ENCODE measurements around the gene IL22RA2.

IL22RA2 gene

DNA sequence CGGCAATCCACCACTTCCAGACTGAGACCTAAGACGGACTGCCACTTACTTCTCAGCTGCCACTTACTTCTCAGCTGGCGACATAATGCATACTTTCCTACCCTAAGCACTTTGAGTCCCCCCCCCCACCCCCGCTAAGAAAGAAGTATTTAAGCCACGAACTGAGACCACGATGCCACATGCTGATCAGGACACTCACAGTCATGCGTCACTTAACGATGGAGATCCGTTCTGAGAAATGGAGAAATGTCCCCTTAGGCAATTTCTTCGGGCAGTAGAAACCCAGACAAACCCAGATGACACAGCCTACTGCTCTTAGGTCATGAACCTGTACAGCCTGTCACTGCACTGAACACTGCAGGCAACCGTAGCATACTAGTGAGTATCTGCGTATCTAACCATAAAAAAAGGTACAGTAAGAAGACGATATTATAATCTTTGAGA lies 45.1 kb upstream of the IL22RA2 start:
- no peaks in the 10 kb centered on the region for H3K9me3 ChIP-seq (ENCODE audit: control insufficient read depth, insufficient read depth, low read depth, low read length)
- H3K4me1 ChIP-seq (ENCODE audit: control insufficient read depth, insufficient read depth, low read length) = peaks cover 10% of the 10 kb centered on the region
- POLR2A ChIA-PET = no interaction called here
- H3K4me3 ChIP-seq (ENCODE audit: low read depth, low read length) = peak overlapping the region; percentile 89
- TF ChIP-seq ZIC2 (tag by site-specific recombination; IDR thresholded peaks at IDR 0.05) = 0 out of 2 replicates have a peak, but pooled peaks have one; percentile 4
- TF ChIP-seq, protein P1, sequence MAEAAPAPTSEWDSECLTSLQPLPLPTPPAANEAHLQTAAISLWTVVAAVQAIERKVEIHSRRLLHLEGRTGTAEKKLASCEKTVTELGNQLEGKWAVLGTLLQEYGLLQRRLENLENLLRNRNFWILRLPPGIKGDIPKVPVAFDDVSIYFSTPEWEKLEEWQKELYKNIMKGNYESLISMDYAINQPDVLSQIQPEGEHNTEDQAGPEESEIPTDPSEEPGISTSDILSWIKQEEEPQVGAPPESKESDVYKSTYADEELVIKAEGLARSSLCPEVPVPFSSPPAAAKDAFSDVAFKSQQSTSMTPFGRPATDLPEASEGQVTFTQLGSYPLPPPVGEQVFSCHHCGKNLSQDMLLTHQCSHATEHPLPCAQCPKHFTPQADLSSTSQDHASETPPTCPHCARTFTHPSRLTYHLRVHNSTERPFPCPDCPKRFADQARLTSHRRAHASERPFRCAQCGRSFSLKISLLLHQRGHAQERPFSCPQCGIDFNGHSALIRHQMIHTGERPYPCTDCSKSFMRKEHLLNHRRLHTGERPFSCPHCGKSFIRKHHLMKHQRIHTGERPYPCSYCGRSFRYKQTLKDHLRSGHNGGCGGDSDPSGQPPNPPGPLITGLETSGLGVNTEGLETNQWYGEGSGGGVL (tag by site-specific recombination; IDR thresholded peaks at IDR 0.05) = peak; percentile 35; the same call in 1 of the 2 replicates
- TF ChIP-seq PRDM1 (tag by site-specific recombination; IDR thresholded peaks at IDR 0.05) = peak; percentile 49; the same call in 1 of the 2 replicates
- 0 out of 2 replicates have a peak, but pooled peaks have one; percentile 27 for TF ChIP-seq ZNF24 (tag by site-specific recombination; IDR thresholded peaks at IDR 0.05)
- TF ChIP-seq YY1 (tag by site-specific recombination; IDR thresholded peaks at IDR 0.05) = no peak
- TF ChIP-seq TRIM28 (IDR thresholded peaks at IDR 0.05; ENCODE audit: borderline replicate concordance, low read length) = 0 out of 2 replicates have a peak, but pooled peaks have one; percentile 2
- TF ChIP-seq ZNF596 (tag by site-specific recombination; IDR thresholded peaks at IDR 0.05) = no peak
- TF ChIP-seq, protein P2, sequence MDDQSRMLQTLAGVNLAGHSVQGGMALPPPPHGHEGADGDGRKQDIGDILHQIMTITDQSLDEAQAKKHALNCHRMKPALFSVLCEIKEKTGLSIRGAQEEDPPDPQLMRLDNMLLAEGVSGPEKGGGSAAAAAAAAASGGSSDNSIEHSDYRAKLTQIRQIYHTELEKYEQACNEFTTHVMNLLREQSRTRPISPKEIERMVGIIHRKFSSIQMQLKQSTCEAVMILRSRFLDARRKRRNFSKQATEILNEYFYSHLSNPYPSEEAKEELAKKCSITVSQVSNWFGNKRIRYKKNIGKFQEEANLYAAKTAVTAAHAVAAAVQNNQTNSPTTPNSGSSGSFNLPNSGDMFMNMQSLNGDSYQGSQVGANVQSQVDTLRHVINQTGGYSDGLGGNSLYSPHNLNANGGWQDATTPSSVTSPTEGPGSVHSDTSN (CRISPR knock-in tag; IDR thresholded peaks at IDR 0.05) = no peak
- TF ChIP-seq KLF8 (tag by site-specific recombination; IDR thresholded peaks at IDR 0.05) = no peak
- H3K27ac ChIP-seq (ENCODE audit: extremely low read depth, low read depth, low read length) = peak overlapping the region; percentile 76
- CTCF ChIA-PET = interaction anchor here (0.8 kb wide), 1 partner anchor 125 kb away, joined by 3 read pairs; no protein-coding TSS in a partner anchor
- peaks cover 0 to 2% of the 10 kb centered on the region in 2 experiments; a peak in 1 of 3 replicates for H3K36me3 ChIP-seq (ENCODE audit: control insufficient read depth in 2 of 2, insufficient read depth in 1 of 2, low read length in 2 of 2)

- Histone ChIP-seq H3K4me3 (ENCODE audit: low read depth, low read length) (peak overlapping the region; percentile 89), H3K4me1 (ENCODE audit: control insufficient read depth, insufficient read depth, low read length) (peaks cover 10% of the 10 kb centered on the region), H3K27ac (ENCODE audit: extremely low read depth, low read depth, low read length) (no peak overlapping the region), H3K9me3 (ENCODE audit: control insufficient read depth, insufficient read depth, low read depth, low read length) (no peaks in the 10 kb centered on the region), H3K36me3 (ENCODE audit: control insufficient read depth in 2 of 2, insufficient read depth in 1 of 2, low read length in 2 of 2) (peaks cover 0 to 3% of the 10 kb centered on the region in 2 experiments; a peak in 1 of 3 replicates)
- ChIA-PET CTCF (interaction anchor here (0.8 kb wide), 1 partner anchor 125 kb away, joined by 3 read pairs; no protein-coding TSS in a partner anchor), POLR2A (no interaction called here)
- TF ChIP-seq BCL6B (tag by site-specific recombination; IDR thresholded peaks at IDR 0.05) (peak; percentile 83), ZNF449 (tag by site-specific recombination; IDR thresholded peaks at IDR 0.05) (peak; percentile 29; the same call in 1 of the 2 replicates), ZBTB6 (tag by site-specific recombination; IDR thresholded peaks at IDR 0.05) (peak; percentile 70; the same call in 1 of the 2 replicates), MZF1 (tag by site-specific recombination; IDR thresholded peaks at IDR 0.05; ENCODE audit: borderline replicate concordance) (0 out of 2 replicates have a peak, but pooled peaks have one; percentile 47), ZNF223 (tag by site-specific recombination; IDR thresholded peaks at IDR 0.05) (no peak), ZNF660 (tag by site-specific recombination; IDR thresholded peaks at IDR 0.05) (0 out of 2 replicates have a peak, but pooled peaks have one; percentile 8)
- TF ChIP-seq, protein P3, sequence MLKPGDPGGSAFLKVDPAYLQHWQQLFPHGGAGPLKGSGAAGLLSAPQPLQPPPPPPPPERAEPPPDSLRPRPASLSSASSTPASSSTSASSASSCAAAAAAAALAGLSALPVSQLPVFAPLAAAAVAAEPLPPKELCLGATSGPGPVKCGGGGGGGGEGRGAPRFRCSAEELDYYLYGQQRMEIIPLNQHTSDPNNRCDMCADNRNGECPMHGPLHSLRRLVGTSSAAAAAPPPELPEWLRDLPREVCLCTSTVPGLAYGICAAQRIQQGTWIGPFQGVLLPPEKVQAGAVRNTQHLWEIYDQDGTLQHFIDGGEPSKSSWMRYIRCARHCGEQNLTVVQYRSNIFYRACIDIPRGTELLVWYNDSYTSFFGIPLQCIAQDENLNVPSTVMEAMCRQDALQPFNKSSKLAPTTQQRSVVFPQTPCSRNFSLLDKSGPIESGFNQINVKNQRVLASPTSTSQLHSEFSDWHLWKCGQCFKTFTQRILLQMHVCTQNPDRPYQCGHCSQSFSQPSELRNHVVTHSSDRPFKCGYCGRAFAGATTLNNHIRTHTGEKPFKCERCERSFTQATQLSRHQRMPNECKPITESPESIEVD (tag by site-specific recombination; IDR thresholded peaks at IDR 0.05) = 0 out of 2 replicates have a peak, but pooled peaks have one; percentile 12
- TF ChIP-seq, protein P4, sequence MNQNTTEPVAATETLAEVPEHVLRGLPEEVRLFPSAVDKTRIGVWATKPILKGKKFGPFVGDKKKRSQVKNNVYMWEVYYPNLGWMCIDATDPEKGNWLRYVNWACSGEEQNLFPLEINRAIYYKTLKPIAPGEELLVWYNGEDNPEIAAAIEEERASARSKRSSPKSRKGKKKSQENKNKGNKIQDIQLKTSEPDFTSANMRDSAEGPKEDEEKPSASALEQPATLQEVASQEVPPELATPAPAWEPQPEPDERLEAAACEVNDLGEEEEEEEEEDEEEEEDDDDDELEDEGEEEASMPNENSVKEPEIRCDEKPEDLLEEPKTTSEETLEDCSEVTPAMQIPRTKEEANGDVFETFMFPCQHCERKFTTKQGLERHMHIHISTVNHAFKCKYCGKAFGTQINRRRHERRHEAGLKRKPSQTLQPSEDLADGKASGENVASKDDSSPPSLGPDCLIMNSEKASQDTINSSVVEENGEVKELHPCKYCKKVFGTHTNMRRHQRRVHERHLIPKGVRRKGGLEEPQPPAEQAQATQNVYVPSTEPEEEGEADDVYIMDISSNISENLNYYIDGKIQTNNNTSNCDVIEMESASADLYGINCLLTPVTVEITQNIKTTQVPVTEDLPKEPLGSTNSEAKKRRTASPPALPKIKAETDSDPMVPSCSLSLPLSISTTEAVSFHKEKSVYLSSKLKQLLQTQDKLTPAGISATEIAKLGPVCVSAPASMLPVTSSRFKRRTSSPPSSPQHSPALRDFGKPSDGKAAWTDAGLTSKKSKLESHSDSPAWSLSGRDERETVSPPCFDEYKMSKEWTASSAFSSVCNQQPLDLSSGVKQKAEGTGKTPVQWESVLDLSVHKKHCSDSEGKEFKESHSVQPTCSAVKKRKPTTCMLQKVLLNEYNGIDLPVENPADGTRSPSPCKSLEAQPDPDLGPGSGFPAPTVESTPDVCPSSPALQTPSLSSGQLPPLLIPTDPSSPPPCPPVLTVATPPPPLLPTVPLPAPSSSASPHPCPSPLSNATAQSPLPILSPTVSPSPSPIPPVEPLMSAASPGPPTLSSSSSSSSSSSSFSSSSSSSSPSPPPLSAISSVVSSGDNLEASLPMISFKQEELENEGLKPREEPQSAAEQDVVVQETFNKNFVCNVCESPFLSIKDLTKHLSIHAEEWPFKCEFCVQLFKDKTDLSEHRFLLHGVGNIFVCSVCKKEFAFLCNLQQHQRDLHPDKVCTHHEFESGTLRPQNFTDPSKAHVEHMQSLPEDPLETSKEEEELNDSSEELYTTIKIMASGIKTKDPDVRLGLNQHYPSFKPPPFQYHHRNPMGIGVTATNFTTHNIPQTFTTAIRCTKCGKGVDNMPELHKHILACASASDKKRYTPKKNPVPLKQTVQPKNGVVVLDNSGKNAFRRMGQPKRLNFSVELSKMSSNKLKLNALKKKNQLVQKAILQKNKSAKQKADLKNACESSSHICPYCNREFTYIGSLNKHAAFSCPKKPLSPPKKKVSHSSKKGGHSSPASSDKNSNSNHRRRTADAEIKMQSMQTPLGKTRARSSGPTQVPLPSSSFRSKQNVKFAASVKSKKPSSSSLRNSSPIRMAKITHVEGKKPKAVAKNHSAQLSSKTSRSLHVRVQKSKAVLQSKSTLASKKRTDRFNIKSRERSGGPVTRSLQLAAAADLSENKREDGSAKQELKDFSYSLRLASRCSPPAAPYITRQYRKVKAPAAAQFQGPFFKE (tag by site-specific recombination; IDR thresholded peaks at IDR 0.05; ENCODE audit: borderline replicate concordance) = no peak
Measured at GRCh38 chr6:137217801-137218472, 44.5 kb upstream of the IL22RA2 start.
